ENCODE results near the gene MARCHF3. TPM values are rescaled to one million over a fixed set of nuclear protein-coding genes. Genes with fewer than 3 reads are reported as not detected.

Gene MARCHF3
- total and polyA plus RNA-seq, 3 experiments from 2014 or later, result 1.9 to 2.9 (median 2.5) TPM

- Histone ChIP-seq H3K4me1 (ENCODE audit: insufficient read depth, low read length) (peaks cover 6% of the 10 kb centered on the region), H3K4me3 (ENCODE audit: low read length) (no peak overlapping the region), H3K36me3 (ENCODE audit: insufficient read depth, low read length) (no peaks in the 10 kb centered on the region), H3K27ac (ENCODE audit: low read depth, low read length) (no peak overlapping the region), H3K9me3 (ENCODE audit: low read length) (no peaks in the 10 kb centered on the region), H3K27me3 (ENCODE audit: insufficient read depth, low read length, poor library complexity, severe bottlenecking) (no peaks in the 10 kb centered on the region)
- Mint-ChIP-seq H3K9me3 (no peaks in the 10 kb centered on the region), H3K4me3 (no peak overlapping the region), H3K4me1 (peaks cover 8 to 27% (median 23%) of the 10 kb centered on the region in 3 donors), H3K27ac (no peak overlapping the region), H3K36me3 (peaks cover 0 to 27% (median 10%) of the 10 kb centered on the region in 3 donors), H3K27me3 (peaks cover 0 to 1% of the 10 kb centered on the region in 2 donors)
- POLR2A ChIA-PET, result no interaction called here
- CTCF ChIA-PET, result no interaction called here
- no peak for DNase-seq
Observed at GRCh38 chr5:127070243-127070642, 39.9 kb upstream of the MARCHF3 start.

- H3K27me3 ChIP-seq (ENCODE audit: insufficient read depth, low read length, poor library complexity, severe bottlenecking), result no peaks in the 10 kb centered on the region
- POLR2A ChIA-PET, result no interaction called here
- Mint-ChIP-seq H3K36me3 (peaks cover 0 to 28% (median 10%) of the 10 kb centered on the region in 3 donors), H3K4me3 (no peak overlapping the region), H3K27me3 (no peaks in the 10 kb centered on the region), H3K4me1 (peaks cover 8 to 23% (median 19%) of the 10 kb centered on the region in 3 donors), H3K9me3 (no peaks in the 10 kb centered on the region), H3K27ac (no peak overlapping the region)
- no peak overlapping the region for H3K27ac ChIP-seq (ENCODE audit: low read depth, low read length)
- no peaks in the 10 kb centered on the region for H3K9me3 ChIP-seq (ENCODE audit: low read length)
- peaks cover 1% of the 10 kb centered on the region for H3K4me1 ChIP-seq (ENCODE audit: insufficient read depth, low read length)
- no peak for DNase-seq
- H3K4me3 ChIP-seq (ENCODE audit: low read length), result no peak overlapping the region
- H3K36me3 ChIP-seq (ENCODE audit: insufficient read depth, low read length), result no peaks in the 10 kb centered on the region
- CTCF ChIA-PET, result no interaction called here
Observed at GRCh38 chr5:127068493-127069214, 38.3 kb upstream of the MARCHF3 start.

- H3K4me3 ChIP-seq (ENCODE audit: low read length), result no peak overlapping the region
- H3K9me3 ChIP-seq (ENCODE audit: low read length), result no peaks in the 10 kb centered on the region
- H3K36me3 Mint-ChIP-seq, result peaks cover 4 to 30% (median 10%) of the 10 kb centered on the region in 3 donors
- H3K4me3 Mint-ChIP-seq, result no peak overlapping the region
- no peaks in the 10 kb centered on the region for H3K27me3 Mint-ChIP-seq
- no peak overlapping the region for H3K27ac ChIP-seq (ENCODE audit: low read depth, low read length)
- DNase-seq, result no peak
- no peaks in the 10 kb centered on the region for H3K9me3 Mint-ChIP-seq
- POLR2A ChIA-PET, result no interaction called here
- H3K4me1 Mint-ChIP-seq, result peaks cover 1 to 8% (median 3%) of the 10 kb centered on the region in 3 donors
- H3K27ac Mint-ChIP-seq, result no peak overlapping the region
- H3K4me1 ChIP-seq (ENCODE audit: insufficient read depth, low read length), result no peaks in the 10 kb centered on the region
- CTCF ChIA-PET, result interaction anchor here (1.1 kb wide), 1 partner anchor 36 kb away, joined by 4 read pairs; the partner anchor contains the start of gene MARCHF3
- H3K36me3 ChIP-seq (ENCODE audit: insufficient read depth, low read length), result no peaks in the 10 kb centered on the region
- no peaks in the 10 kb centered on the region for H3K27me3 ChIP-seq (ENCODE audit: insufficient read depth, low read length, poor library complexity, severe bottlenecking)
Observed at GRCh38 chr5:127066721-127067120, 36.4 kb upstream of the MARCHF3 start.

GRCh38 chr5:127064253-127064840, 34.0 kb upstream of the MARCHF3 start:
- H3K4me1 Mint-ChIP-seq, result peaks cover 0 to 7% (median 2%) of the 10 kb centered on the region in 3 donors

GRCh38 chr5:127063257-127063913, 33.0 kb upstream of the MARCHF3 start:
- peaks cover 0 to 2% (median 0%) of the 10 kb centered on the region in 3 donors for H3K4me1 Mint-ChIP-seq
- Histone ChIP-seq H3K27ac (ENCODE audit: low read depth, low read length) (no peak overlapping the region), H3K36me3 (ENCODE audit: insufficient read depth, low read length) (no peaks in the 10 kb centered on the region), H3K4me3 (ENCODE audit: low read length) (no peak overlapping the region), H3K27me3 (ENCODE audit: insufficient read depth, low read length, poor library complexity, severe bottlenecking) (no peaks in the 10 kb centered on the region), H3K9me3 (ENCODE audit: low read length) (no peaks in the 10 kb centered on the region), H3K4me1 (ENCODE audit: insufficient read depth, low read length) (no peaks in the 10 kb centered on the region)
- H3K4me3 Mint-ChIP-seq, result no peak overlapping the region
- H3K27ac Mint-ChIP-seq, result no peak overlapping the region
- H3K9me3 Mint-ChIP-seq, result no peaks in the 10 kb centered on the region
- ChIA-PET POLR2A (interaction anchor here (1.1 kb wide), 1 partner anchor 9 kb away, joined by 3 read pairs; no protein-coding TSS in a partner anchor), CTCF (no interaction called here)
- no peaks in the 10 kb centered on the region for H3K27me3 Mint-ChIP-seq
- DNase-seq, result no peak
- H3K36me3 Mint-ChIP-seq, result peaks cover 5 to 18% (median 9%) of the 10 kb centered on the region in 3 donors

More at GRCh38 chr5:127064253-127064840, 34.0 kb upstream of the MARCHF3 start:
- H3K4me3 ChIP-seq (ENCODE audit: low read length), result no peak overlapping the region
- H3K36me3 ChIP-seq (ENCODE audit: insufficient read depth, low read length), result no peaks in the 10 kb centered on the region
- Mint-ChIP-seq H3K4me3 (no peak overlapping the region), H3K9me3 (no peaks in the 10 kb centered on the region), H3K27me3 (no peaks in the 10 kb centered on the region), H3K36me3 (peaks cover 4 to 20% (median 9%) of the 10 kb centered on the region in 3 donors), H3K27ac (no peak overlapping the region)
- H3K27me3 ChIP-seq (ENCODE audit: insufficient read depth, low read length, poor library complexity, severe bottlenecking), result no peaks in the 10 kb centered on the region
- ChIA-PET CTCF (no interaction called here), POLR2A (interaction anchor here (1.1 kb wide), 1 partner anchor 8 kb away, joined by 3 read pairs; no protein-coding TSS in a partner anchor)
- no peaks in the 10 kb centered on the region for H3K9me3 ChIP-seq (ENCODE audit: low read length)
- H3K27ac ChIP-seq (ENCODE audit: low read depth, low read length), result no peak overlapping the region
- no peaks in the 10 kb centered on the region for H3K4me1 ChIP-seq (ENCODE audit: insufficient read depth, low read length)
- DNase-seq, result no peak

GRCh38 chr5:127061956-127062355, 31.6 kb upstream of the MARCHF3 start:
- H3K27ac Mint-ChIP-seq, result no peak overlapping the region
- Histone ChIP-seq H3K27ac (ENCODE audit: low read depth, low read length) (no peak overlapping the region), H3K9me3 (ENCODE audit: low read length) (no peaks in the 10 kb centered on the region), H3K27me3 (ENCODE audit: insufficient read depth, low read length, poor library complexity, severe bottlenecking) (no peaks in the 10 kb centered on the region), H3K4me3 (ENCODE audit: low read length) (no peak overlapping the region), H3K4me1 (ENCODE audit: insufficient read depth, low read length) (no peaks in the 10 kb centered on the region), H3K36me3 (ENCODE audit: insufficient read depth, low read length) (no peaks in the 10 kb centered on the region)
- no peaks in the 10 kb centered on the region for H3K9me3 Mint-ChIP-seq
- no peak for DNase-seq
- H3K36me3 Mint-ChIP-seq, result peaks cover 6 to 27% (median 19%) of the 10 kb centered on the region in 3 donors
- no peaks in the 10 kb centered on the region for H3K27me3 Mint-ChIP-seq
- CTCF ChIA-PET, result interaction anchor here (0.9 kb wide), 1 partner anchor 15 kb away, joined by 3 read pairs; no protein-coding TSS in a partner anchor
- H3K4me3 Mint-ChIP-seq, result no peak overlapping the region
- POLR2A ChIA-PET, result no interaction called here
- H3K4me1 Mint-ChIP-seq, result peaks cover 0 to 2% (median 0%) of the 10 kb centered on the region in 3 donors

GRCh38 chr5:127061537-127061936, 31.2 kb upstream of the MARCHF3 start:
- H3K4me3 Mint-ChIP-seq, result no peak overlapping the region
- H3K27me3 ChIP-seq (ENCODE audit: insufficient read depth, low read length, poor library complexity, severe bottlenecking), result no peaks in the 10 kb centered on the region
- H3K4me3 ChIP-seq (ENCODE audit: low read length), result no peak overlapping the region
- no peaks in the 10 kb centered on the region for H3K4me1 ChIP-seq (ENCODE audit: insufficient read depth, low read length)
- H3K36me3 ChIP-seq (ENCODE audit: insufficient read depth, low read length), result no peaks in the 10 kb centered on the region
- peaks cover 6 to 30% (median 21%) of the 10 kb centered on the region in 3 donors for H3K36me3 Mint-ChIP-seq
- CTCF ChIA-PET, result interaction anchor here (0.9 kb wide), 1 partner anchor 14 kb away, joined by 3 read pairs; no protein-coding TSS in a partner anchor
- no peak overlapping the region for H3K27ac ChIP-seq (ENCODE audit: low read depth, low read length)
- H3K27me3 Mint-ChIP-seq, result no peaks in the 10 kb centered on the region
- POLR2A ChIA-PET, result no interaction called here
- no peaks in the 10 kb centered on the region for H3K9me3 ChIP-seq (ENCODE audit: low read length)
- DNase-seq, result no peak
- H3K27ac Mint-ChIP-seq, result no peak overlapping the region
- no peaks in the 10 kb centered on the region for H3K9me3 Mint-ChIP-seq
- H3K4me1 Mint-ChIP-seq, result peaks cover 0 to 2% (median 0%) of the 10 kb centered on the region in 3 donors
